ENCODE data around the gene PROS1. TPM values are rescaled to one million over a fixed set of nuclear protein-coding genes. Genes with fewer than 3 reads are reported as not detected.

PROS1 gene
- under 1 TPM; 0.46 to 0.50 TPM for total RNA-seq

- DNase-seq (peak; percentile 63 to 69), ATAC-seq (replicated peaks in 1 of 2) (peak; percentile 94 to 97)
- H3K36me3 Mint-ChIP-seq (ENCODE audit: insufficient read depth in 2 of 2), result no peaks in the 10 kb centered on the region
- H3K9me3 Mint-ChIP-seq, result no peaks in the 10 kb centered on the region
- peak within 1 kb of the TSS; percentile 83 to 88 for H3K4me3 Mint-ChIP-seq
- peak within 1 kb of the TSS; percentile 13 for H3K27ac Mint-ChIP-seq
- H3K4me1 Mint-ChIP-seq (ENCODE audit: low read depth), result peaks cover 12% of the 10 kb centered on the region
- H3K27me3 Mint-ChIP-seq (ENCODE audit: low read depth), result peaks cover 17% of the 10 kb centered on the region
Observed at GRCh38 chr3:93973131-93974126, at the start of gene PROS1. TSS of gene PROS1 (minus strand) at chr3:93973896. CDS start at chr3:93973749, 147 bp downstream.

GRCh38 chr3:94020293-94020692 lies 46.6 kb upstream of the PROS1 start:
- DNase-seq (no peak), ATAC-seq (replicated peaks in 1 of 2) (no peak)
- no peak overlapping the region for H3K27ac Mint-ChIP-seq
- no peaks in the 10 kb centered on the region for H3K27me3 Mint-ChIP-seq (ENCODE audit: low read depth)
- no peaks in the 10 kb centered on the region for H3K36me3 Mint-ChIP-seq (ENCODE audit: insufficient read depth in 2 of 2)
- no peaks in the 10 kb centered on the region for H3K4me1 Mint-ChIP-seq (ENCODE audit: low read depth)
- no peaks in the 10 kb centered on the region for H3K9me3 Mint-ChIP-seq
- H3K4me3 Mint-ChIP-seq, result no peak overlapping the region

GRCh38 chr3:94019659-94020058 lies 46.0 kb upstream of the PROS1 start:
- H3K27me3 Mint-ChIP-seq (ENCODE audit: low read depth), result no peaks in the 10 kb centered on the region
- H3K4me1 Mint-ChIP-seq (ENCODE audit: low read depth), result peaks cover 6% of the 10 kb centered on the region
- ATAC-seq (replicated peaks in 1 of 2) (no peak), DNase-seq (no peak)
- H3K4me3 Mint-ChIP-seq, result no peak overlapping the region
- no peaks in the 10 kb centered on the region for H3K36me3 Mint-ChIP-seq (ENCODE audit: insufficient read depth in 2 of 2)
- no peak overlapping the region for H3K27ac Mint-ChIP-seq
- no peaks in the 10 kb centered on the region for H3K9me3 Mint-ChIP-seq

GRCh38 chr3:94015025-94015424 lies 41.3 kb upstream of the PROS1 start:
- ATAC-seq (replicated peaks in 1 of 2) (no peak), DNase-seq (no peak)
- no peak overlapping the region for H3K27ac Mint-ChIP-seq
- H3K36me3 Mint-ChIP-seq (ENCODE audit: insufficient read depth in 2 of 2), result peaks cover 0 to 3% of the 10 kb centered on the region in 2 donors
- no peak overlapping the region for H3K4me3 Mint-ChIP-seq
- H3K9me3 Mint-ChIP-seq, result no peaks in the 10 kb centered on the region
- H3K27me3 Mint-ChIP-seq (ENCODE audit: low read depth), result no peaks in the 10 kb centered on the region
- H3K4me1 Mint-ChIP-seq (ENCODE audit: low read depth), result peaks cover 37% of the 10 kb centered on the region

GRCh38 chr3:94012185-94012584 lies 38.5 kb upstream of the PROS1 start:
- DNase-seq (no peak), ATAC-seq (replicated peaks in 1 of 2) (no peak)
- H3K4me3 Mint-ChIP-seq, result peak overlapping the region; percentile 51 to 69
- H3K36me3 Mint-ChIP-seq (ENCODE audit: insufficient read depth in 2 of 2), result peaks cover 6 to 7% of the 10 kb centered on the region in 2 donors
- H3K27me3 Mint-ChIP-seq (ENCODE audit: low read depth), result no peaks in the 10 kb centered on the region
- peaks cover 0 to 3% of the 10 kb centered on the region in 2 donors for H3K9me3 Mint-ChIP-seq
- H3K4me1 Mint-ChIP-seq (ENCODE audit: low read depth), result peaks cover 54% of the 10 kb centered on the region
- H3K27ac Mint-ChIP-seq, result peak overlapping the region; percentile 92

- peaks cover 56% of the 10 kb centered on the region for H3K4me1 Mint-ChIP-seq (ENCODE audit: low read depth)
- H3K27ac Mint-ChIP-seq, result peak overlapping the region; percentile 92
- peaks cover 0 to 4% of the 10 kb centered on the region in 2 donors for H3K9me3 Mint-ChIP-seq
- H3K4me3 Mint-ChIP-seq, result peak overlapping the region; percentile 51 to 69
- peaks cover 8 to 10% of the 10 kb centered on the region in 2 donors for H3K36me3 Mint-ChIP-seq (ENCODE audit: insufficient read depth in 2 of 2)
- H3K27me3 Mint-ChIP-seq (ENCODE audit: low read depth), result no peaks in the 10 kb centered on the region
- ATAC-seq (replicated peaks in 1 of 2), result peak; percentile 93 to 94
- DNase-seq, result peak; percentile 4 to 6
Observed at GRCh38 chr3:94011233-94011711, 37.6 kb upstream of the PROS1 start.

- no peak for DNase-seq
- Mint-ChIP-seq H3K27ac (no peak overlapping the region), H3K4me1 (ENCODE audit: low read depth) (peaks cover 50% of the 10 kb centered on the region), H3K36me3 (ENCODE audit: insufficient read depth in 2 of 2) (peaks cover 8 to 10% of the 10 kb centered on the region in 2 donors), H3K9me3 (peaks cover 0 to 4% of the 10 kb centered on the region in 2 donors), H3K27me3 (ENCODE audit: low read depth) (no peaks in the 10 kb centered on the region), H3K4me3 (no peak overlapping the region)
- no peak for ATAC-seq (replicated peaks in 1 of 2)
Observed at GRCh38 chr3:94009608-94010007, 35.9 kb upstream of the PROS1 start.

GRCh38 chr3:94008253-94008652 lies 34.6 kb upstream of the PROS1 start:
- Mint-ChIP-seq H3K36me3 (ENCODE audit: insufficient read depth in 2 of 2) (peaks cover 7 to 10% of the 10 kb centered on the region in 2 donors), H3K9me3 (peaks cover 0 to 4% of the 10 kb centered on the region in 2 donors), H3K4me1 (ENCODE audit: low read depth) (peaks cover 45% of the 10 kb centered on the region), H3K27ac (no peak overlapping the region), H3K4me3 (no peak overlapping the region), H3K27me3 (ENCODE audit: low read depth) (no peaks in the 10 kb centered on the region)
- ATAC-seq (replicated peaks in 1 of 2) (no peak), DNase-seq (no peak)

- Mint-ChIP-seq H3K4me3 (peak overlapping the region in 1 of 2 donors; percentile 87), H3K9me3 (peaks cover 0 to 4% of the 10 kb centered on the region in 2 donors), H3K27ac (peak overlapping the region; percentile 73), H3K4me1 (ENCODE audit: low read depth) (peaks cover 13% of the 10 kb centered on the region), H3K36me3 (ENCODE audit: insufficient read depth in 2 of 2) (peaks cover 5 to 10% of the 10 kb centered on the region in 2 donors), H3K27me3 (ENCODE audit: low read depth) (no peaks in the 10 kb centered on the region)
- DNase-seq, result peak; percentile 10 to 18
- ATAC-seq (replicated peaks in 1 of 2), result peak; percentile 56 to 65
Observed at GRCh38 chr3:94004301-94004910, 30.7 kb upstream of the PROS1 start.

GRCh38 chr3:94001827-94002495 lies 28.3 kb upstream of the PROS1 start:
- Mint-ChIP-seq H3K27ac (no peak overlapping the region), H3K9me3 (no peaks in the 10 kb centered on the region), H3K36me3 (ENCODE audit: insufficient read depth in 2 of 2) (peaks cover 0 to 2% of the 10 kb centered on the region in 2 donors), H3K4me3 (no peak overlapping the region), H3K4me1 (ENCODE audit: low read depth) (peaks cover under 1% of the 10 kb centered on the region), H3K27me3 (ENCODE audit: low read depth) (no peaks in the 10 kb centered on the region)
- DNase-seq (no peak), ATAC-seq (replicated peaks in 1 of 2) (no peak)

GRCh38 chr3:94001191-94001590 lies 27.5 kb upstream of the PROS1 start:
- Mint-ChIP-seq H3K27ac (no peak overlapping the region), H3K4me1 (ENCODE audit: low read depth) (no peaks in the 10 kb centered on the region)

GRCh38 chr3:93994056-93994455 lies 20.4 kb upstream of the PROS1 start:
- Mint-ChIP-seq H3K27me3 (ENCODE audit: low read depth) (no peaks in the 10 kb centered on the region), H3K9me3 (no peaks in the 10 kb centered on the region), H3K27ac (no peak overlapping the region), H3K4me1 (ENCODE audit: low read depth) (peaks cover 5% of the 10 kb centered on the region), H3K4me3 (no peak overlapping the region), H3K36me3 (ENCODE audit: insufficient read depth in 2 of 2) (no peaks in the 10 kb centered on the region)
- DNase-seq (no peak), ATAC-seq (replicated peaks in 1 of 2) (no peak)

More at GRCh38 chr3:94001191-94001590, 27.5 kb upstream of the PROS1 start:
- Mint-ChIP-seq H3K36me3 (ENCODE audit: insufficient read depth in 2 of 2) (no peaks in the 10 kb centered on the region), H3K9me3 (no peaks in the 10 kb centered on the region), H3K27me3 (ENCODE audit: low read depth) (no peaks in the 10 kb centered on the region), H3K4me3 (no peak overlapping the region)
- DNase-seq (no peak), ATAC-seq (replicated peaks in 1 of 2) (no peak)
